ENCODE measurements around the gene PIM2. TPM values are rescaled to one million over a fixed set of nuclear protein-coding genes. Genes with fewer than 3 reads are reported as not detected.

The PIM2 gene
- total RNA-seq, 1 donor from 2014 or later, result 13.4 TPM

- Mint-ChIP-seq H3K9me3 (no peaks in the 10 kb centered on the region), H3K36me3 (ENCODE audit: low read depth) (no peaks in the 10 kb centered on the region), H3K27me3 (ENCODE audit: low read depth) (no peaks in the 10 kb centered on the region), H3K27ac (ENCODE audit: unreplicated experiment) (no peak overlapping the region), H3K4me1 (peaks cover 5% of the 10 kb centered on the region), H3K4me3 (no peak overlapping the region)
- no peak for DNase-seq (ENCODE audit: low read depth, low spot score)
- TF ChIP-seq, protein P1, sequence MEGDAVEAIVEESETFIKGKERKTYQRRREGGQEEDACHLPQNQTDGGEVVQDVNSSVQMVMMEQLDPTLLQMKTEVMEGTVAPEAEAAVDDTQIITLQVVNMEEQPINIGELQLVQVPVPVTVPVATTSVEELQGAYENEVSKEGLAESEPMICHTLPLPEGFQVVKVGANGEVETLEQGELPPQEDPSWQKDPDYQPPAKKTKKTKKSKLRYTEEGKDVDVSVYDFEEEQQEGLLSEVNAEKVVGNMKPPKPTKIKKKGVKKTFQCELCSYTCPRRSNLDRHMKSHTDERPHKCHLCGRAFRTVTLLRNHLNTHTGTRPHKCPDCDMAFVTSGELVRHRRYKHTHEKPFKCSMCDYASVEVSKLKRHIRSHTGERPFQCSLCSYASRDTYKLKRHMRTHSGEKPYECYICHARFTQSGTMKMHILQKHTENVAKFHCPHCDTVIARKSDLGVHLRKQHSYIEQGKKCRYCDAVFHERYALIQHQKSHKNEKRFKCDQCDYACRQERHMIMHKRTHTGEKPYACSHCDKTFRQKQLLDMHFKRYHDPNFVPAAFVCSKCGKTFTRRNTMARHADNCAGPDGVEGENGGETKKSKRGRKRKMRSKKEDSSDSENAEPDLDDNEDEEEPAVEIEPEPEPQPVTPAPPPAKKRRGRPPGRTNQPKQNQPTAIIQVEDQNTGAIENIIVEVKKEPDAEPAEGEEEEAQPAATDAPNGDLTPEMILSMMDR (conservative IDR thresholded peaks at IDR 0.05), result no peak
Measured at GRCh38 chrX:48948589-48948988, 29.8 kb upstream of the PIM2 start.

DNA sequence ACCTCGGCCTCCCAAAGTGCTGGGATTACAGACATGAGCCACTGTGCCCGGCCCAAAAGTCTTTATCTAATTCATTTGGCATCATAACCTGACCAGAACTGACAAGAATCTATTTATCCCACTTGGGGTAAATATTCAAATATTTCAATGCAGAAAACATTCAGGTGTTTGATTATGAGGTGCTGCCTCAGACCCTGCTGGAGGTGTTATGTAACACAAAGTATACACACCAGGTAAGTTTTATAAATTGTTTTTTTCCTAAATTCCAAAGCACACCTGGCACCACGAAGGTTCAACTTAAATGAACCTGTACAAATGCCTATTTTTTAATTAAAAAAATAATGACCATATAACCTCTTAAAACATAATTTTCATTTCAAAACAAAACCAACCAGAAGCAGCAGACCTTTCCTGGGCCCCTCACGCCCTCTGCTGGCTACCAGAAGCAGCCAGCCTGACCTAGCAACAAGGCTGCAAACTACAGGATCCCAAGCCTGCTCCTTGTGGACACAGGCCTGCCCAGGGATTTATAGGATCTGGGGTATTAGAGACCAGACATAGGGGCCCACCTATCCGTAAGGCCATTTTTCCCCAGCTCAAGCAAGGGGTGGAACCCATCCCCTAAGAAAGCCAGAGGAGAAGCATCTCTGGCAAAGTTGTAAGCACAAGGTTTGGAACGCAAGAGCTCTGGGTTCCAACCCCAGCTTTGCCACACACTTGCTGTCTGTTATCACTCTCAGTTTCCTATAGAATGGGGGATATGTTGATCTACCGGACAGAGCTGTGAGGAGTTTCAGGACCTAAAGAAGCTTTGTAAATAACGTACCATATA is 26.9 kb upstream of the PIM2 start:
- Mint-ChIP-seq H3K27ac (ENCODE audit: unreplicated experiment) (no peak overlapping the region), H3K36me3 (ENCODE audit: low read depth) (peaks cover 5% of the 10 kb centered on the region), H3K4me3 (no peak overlapping the region), H3K4me1 (peaks cover 9% of the 10 kb centered on the region), H3K27me3 (ENCODE audit: low read depth) (no peaks in the 10 kb centered on the region), H3K9me3 (no peaks in the 10 kb centered on the region)
- peak; percentile 25 for DNase-seq (ENCODE audit: low read depth, low spot score)
- TF ChIP-seq, protein P1 (conservative IDR thresholded peaks at IDR 0.05), result peak; percentile 77

GRCh38 chrX:48942895-48943294 is 24.1 kb upstream of the PIM2 start:
- DNase-seq (ENCODE audit: low read depth, low spot score), result no peak
- no peaks in the 10 kb centered on the region for H3K27me3 Mint-ChIP-seq (ENCODE audit: low read depth)
- H3K4me3 Mint-ChIP-seq, result no peak overlapping the region
- H3K27ac Mint-ChIP-seq (ENCODE audit: unreplicated experiment), result no peak overlapping the region
- no peaks in the 10 kb centered on the region for H3K9me3 Mint-ChIP-seq
- H3K4me1 Mint-ChIP-seq, result peaks cover 9% of the 10 kb centered on the region
- H3K36me3 Mint-ChIP-seq (ENCODE audit: low read depth), result peaks cover 5% of the 10 kb centered on the region
- TF ChIP-seq, protein P1 (conservative IDR thresholded peaks at IDR 0.05), result no peak

DNA sequence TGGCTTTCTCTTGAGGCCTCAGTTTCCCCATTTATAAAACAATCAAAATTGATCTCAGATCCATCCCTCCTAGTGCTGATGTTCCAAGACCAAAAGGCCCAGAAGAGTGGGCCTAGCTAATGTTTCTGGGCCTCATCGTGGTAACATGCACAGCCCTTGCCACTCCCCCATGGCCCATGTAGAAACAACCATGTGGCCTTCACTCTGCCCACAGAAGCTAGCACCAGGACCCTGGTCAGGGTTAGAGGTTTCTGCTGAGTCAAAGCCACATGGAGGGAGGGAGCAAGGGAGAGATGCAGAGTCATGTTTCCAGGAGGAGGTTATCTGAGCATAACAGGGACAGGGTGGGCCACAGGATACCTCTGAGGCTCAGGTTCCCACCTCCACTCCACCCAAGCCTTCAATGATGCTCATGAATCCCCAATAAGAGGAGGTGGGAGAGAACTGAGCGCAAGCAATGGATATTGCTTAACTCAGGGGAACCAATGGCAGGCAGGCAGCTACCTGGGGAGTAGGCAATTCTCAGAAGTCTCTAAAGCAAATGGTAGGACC is 21.7 kb upstream of the PIM2 start:
- no peak overlapping the region for H3K4me3 Mint-ChIP-seq
- no peaks in the 10 kb centered on the region for H3K27me3 Mint-ChIP-seq (ENCODE audit: low read depth)
- H3K36me3 Mint-ChIP-seq (ENCODE audit: low read depth), result peaks cover 5% of the 10 kb centered on the region
- no peak for DNase-seq (ENCODE audit: low read depth, low spot score)
- peaks cover 12% of the 10 kb centered on the region for H3K4me1 Mint-ChIP-seq
- TF ChIP-seq, protein P1 (conservative IDR thresholded peaks at IDR 0.05), result no peak
- no peak overlapping the region for H3K27ac Mint-ChIP-seq (ENCODE audit: unreplicated experiment)
- no peaks in the 10 kb centered on the region for H3K9me3 Mint-ChIP-seq

DNA sequence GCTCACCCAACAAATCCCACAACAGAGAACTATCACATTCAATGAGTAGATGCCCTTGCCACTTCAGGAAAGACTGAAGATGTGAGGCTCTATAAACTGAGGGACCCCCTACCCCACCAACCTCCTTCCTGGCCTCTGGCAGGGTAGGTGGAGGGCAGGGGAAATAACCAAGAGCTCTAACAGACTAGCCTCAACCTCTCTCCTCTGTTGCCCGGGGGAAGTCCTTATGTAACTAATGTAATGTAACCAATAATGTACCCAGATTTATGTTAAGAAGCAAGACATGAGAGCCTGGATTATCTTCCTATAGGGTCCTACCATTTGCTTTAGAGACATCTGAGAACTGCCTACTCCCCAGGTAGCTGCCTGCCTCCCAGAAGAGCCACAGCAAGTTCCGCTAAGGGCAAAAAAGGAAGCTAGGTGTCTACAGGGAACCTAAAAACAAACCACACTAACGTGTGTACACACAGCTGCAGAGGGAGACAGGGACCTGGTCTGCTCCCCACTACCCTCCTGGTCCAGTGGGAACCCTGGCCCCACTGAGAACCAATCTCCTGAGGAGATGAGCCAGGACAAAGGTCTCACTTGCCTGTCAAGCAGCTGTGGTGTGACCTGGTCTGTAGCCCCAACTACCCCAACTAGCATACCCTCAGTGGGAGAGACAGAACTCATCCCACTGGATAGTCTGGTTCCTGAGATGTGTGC is 20.9 kb upstream of the PIM2 start:
- Mint-ChIP-seq H3K9me3 (no peaks in the 10 kb centered on the region), H3K27ac (ENCODE audit: unreplicated experiment) (no peak overlapping the region)
- TF ChIP-seq, protein P1 (conservative IDR thresholded peaks at IDR 0.05), result no peak

More for the DNA sequence above, 20.9 kb upstream of the PIM2 start:
- no peak overlapping the region for H3K4me3 Mint-ChIP-seq
- H3K27me3 Mint-ChIP-seq (ENCODE audit: low read depth), result no peaks in the 10 kb centered on the region
- H3K36me3 Mint-ChIP-seq (ENCODE audit: low read depth), result peaks cover 5% of the 10 kb centered on the region
- H3K4me1 Mint-ChIP-seq, result peaks cover 12% of the 10 kb centered on the region
- no peak for DNase-seq (ENCODE audit: low read depth, low spot score)

Measured in neural crest cell (in vitro differentiated cells).